Stimulated activated CD8-positive, alpha-beta memory T cell treated with anti-CD3 and anti-CD28 coated beads, Interleukin-2, amount 100 ng/mL, for 48 hours (primary cell): ENCODE results near the gene PCDHA4.
"Not testable (repeated sequence)": the region's sequence is repeated elsewhere in the genome, so short reads cannot be mapped to it uniquely, and the experiment has no call there.

Source experiments
- DNase-seq, 2 donors: peaks; one replicate each; pipeline ENCODE4 v3.0.0-alpha.2; 2020; ENCODE audit warnings: low read depth in 2 of 2

The PCDHA4 gene

GRCh38 chr5:140806834-140807775 lies at the start of gene PCDHA4:
Gene PCDHA4 (plus strand): TSS chr5:140807068.
- no peak for DNase-seq

GRCh38 chr5:140764177-140764973 lies 42.5 kb upstream of the PCDHA4 start:
- no peak for DNase-seq

GRCh38 chr5:140767444-140767843 lies 39.4 kb upstream of the PCDHA4 start:
- no peak for DNase-seq

- no peak for DNase-seq
Measured at GRCh38 chr5:140780512-140780911, 26.4 kb upstream of the PCDHA4 start.

GRCh38 chr5:140785905-140786686 lies 20.8 kb upstream of the PCDHA4 start, which contains the start of gene PCDHA1:
Gene PCDHA1 (plus strand): TSS chr5:140786140.
- no peak for DNase-seq

- DNase-seq = not testable (repeated sequence)
Measured at GRCh38 chr5:140787422-140787821, 19.4 kb upstream of the PCDHA4 start.

GRCh38 chr5:140787849-140788504 lies 18.9 kb upstream of the PCDHA4 start:
- DNase-seq = not testable (repeated sequence)

GRCh38 chr5:140791089-140791488 lies 15.8 kb upstream of the PCDHA4 start:
- no peak for DNase-seq

GRCh38 chr5:140794595-140795258 lies 12.1 kb upstream of the PCDHA4 start, which contains the start of gene PCDHA2:
Gene PCDHA2 (plus strand): TSS chr5:140794852.
- no peak for DNase-seq

GRCh38 chr5:140795259-140795641 lies 11.6 kb upstream of the PCDHA4 start:
- no peak for DNase-seq

- DNase-seq = not testable (repeated sequence)
Measured at GRCh38 chr5:140796072-140796717, 10.7 kb upstream of the PCDHA4 start.

GRCh38 chr5:140796718-140797095 lies 10.2 kb upstream of the PCDHA4 start:
- DNase-seq = no peak

GRCh38 chr5:140800816-140801493 lies 5.9 kb upstream of the PCDHA4 start, which contains the start of gene PCDHA3:
Gene PCDHA3 (plus strand): TSS chr5:140801057.
- DNase-seq = no peak

GRCh38 chr5:140801494-140801841 lies 5.4 kb upstream of the PCDHA4 start:
- DNase-seq = no peak

GRCh38 chr5:140802381-140802780 lies 4.5 kb upstream of the PCDHA4 start:
- DNase-seq = not testable (repeated sequence)

- DNase-seq = no peak
Measured at GRCh38 chr5:140802781-140803271, 4.0 kb upstream of the PCDHA4 start.

GRCh38 chr5:140808241-140808888 lies 1.5 kb downstream of the PCDHA4 start:
- not testable (repeated sequence) for DNase-seq

GRCh38 chr5:140808889-140809291 lies 2.0 kb downstream of the PCDHA4 start:
- DNase-seq = no peak
